Stimulated activated CD4-positive, alpha-beta T cell treated with anti-CD3 and anti-CD28 coated beads, Interleukin-1b, Interleukin-23, amount 100 ng/mL, for 1 hour (primary cell): ENCODE data around the gene SIGLEC10.

Experiments used
- DNase-seq, 2 donors: peaks; one replicate each; pipeline ENCODE4 v3.0.0-alpha.2; 2020; ENCODE audit warnings: low read depth in 2 of 2

Gene SIGLEC10

DNA sequence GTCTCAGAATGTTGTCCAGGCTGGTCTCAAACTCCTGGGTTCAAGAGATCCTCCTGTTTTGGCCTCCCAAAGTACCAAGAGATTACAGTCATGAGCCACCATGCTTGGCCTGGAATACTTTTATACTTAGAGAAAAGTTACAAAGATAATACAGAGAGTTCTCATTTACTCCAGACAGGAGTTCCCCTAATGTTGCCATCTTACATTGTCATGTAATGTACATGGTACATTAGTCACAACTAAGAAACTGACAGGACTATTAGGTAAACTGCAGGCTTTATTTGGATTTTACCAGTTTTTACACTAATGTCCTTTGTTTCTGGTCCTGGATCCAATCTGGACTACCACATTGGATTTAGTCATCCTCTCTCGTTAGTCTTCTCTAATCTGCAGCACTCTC is 24.7 kb downstream of the SIGLEC10 start:
- no peak for DNase-seq

DNA sequence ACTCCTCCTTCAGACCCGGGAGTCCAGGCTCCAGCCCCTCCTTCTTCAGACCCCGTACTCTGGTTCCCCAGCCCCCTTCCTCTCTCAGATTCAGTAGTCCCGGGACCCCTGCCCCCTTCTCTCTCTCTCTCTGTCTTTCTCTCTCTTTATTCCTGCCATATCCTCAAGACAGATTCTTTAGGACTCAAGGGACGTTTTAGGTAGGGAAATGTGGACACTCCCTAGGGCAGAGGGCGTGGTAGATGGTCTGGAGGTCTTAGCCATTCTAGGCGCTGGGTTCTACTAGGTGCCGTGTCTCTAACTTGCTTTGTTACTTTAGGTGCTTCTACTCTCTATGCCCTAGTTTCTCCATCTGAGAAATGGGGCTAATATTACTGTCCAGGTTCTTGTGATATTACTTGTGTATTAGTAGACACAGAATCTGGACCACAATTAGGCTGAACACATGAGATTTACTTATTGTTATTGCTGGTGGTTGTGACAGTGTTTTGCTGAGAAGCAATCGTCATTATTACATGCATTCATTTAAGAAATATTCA is 26.3 kb downstream of the SIGLEC10 start:
- no peak for DNase-seq

DNA sequence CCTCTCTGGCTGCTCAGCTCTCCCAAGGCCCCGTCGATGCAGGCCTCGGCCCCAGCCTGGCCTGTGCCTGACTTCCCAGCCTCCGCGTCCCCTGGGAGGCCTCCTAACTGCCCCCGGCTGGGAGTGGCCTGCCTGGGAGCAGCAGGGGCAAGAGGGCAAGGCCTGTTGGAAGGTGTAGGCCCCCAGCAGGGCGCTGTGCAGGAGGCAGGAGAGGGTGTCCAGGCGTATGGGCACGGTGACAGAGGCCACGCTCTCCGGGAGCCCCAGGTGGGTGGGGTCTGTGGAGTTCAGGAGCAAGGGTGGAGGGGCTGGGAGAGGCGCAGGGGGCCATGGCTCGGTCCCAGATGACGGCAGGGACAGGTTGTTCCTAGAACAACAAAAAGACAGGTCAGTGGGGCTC is 28.3 kb downstream of the SIGLEC10 start:
- DNase-seq: no peak

DNA sequence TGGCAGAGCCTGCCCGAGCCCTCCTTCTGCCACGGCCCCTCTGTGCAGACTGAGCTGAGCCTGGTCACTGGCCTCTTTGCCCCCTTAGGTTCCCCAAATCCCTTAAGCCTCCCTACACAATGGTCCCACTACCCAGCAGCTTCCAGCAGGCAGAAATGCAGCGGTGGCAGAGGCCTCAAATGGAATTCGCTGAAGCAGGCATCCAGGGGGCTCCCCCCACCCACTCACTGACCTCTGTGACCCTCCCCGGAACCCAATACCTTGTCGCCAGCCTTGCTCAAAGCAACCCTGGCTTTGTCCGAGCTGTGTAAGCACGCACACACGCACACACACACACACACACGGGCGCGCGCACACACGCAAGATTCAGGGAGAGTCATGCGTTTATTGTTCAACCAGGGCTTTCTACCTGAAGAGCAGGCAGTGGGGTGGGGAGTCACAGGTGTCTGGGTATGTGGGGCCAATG is 29.5 kb downstream of the SIGLEC10 start, which contains the start of gene LIM2:
Gene LIM2 (minus strand): TSS at position 51 of the 466 bp plus-strand sequence. CDS start 531 bp downstream, outside the sequence.
- no peak for DNase-seq

DNA sequence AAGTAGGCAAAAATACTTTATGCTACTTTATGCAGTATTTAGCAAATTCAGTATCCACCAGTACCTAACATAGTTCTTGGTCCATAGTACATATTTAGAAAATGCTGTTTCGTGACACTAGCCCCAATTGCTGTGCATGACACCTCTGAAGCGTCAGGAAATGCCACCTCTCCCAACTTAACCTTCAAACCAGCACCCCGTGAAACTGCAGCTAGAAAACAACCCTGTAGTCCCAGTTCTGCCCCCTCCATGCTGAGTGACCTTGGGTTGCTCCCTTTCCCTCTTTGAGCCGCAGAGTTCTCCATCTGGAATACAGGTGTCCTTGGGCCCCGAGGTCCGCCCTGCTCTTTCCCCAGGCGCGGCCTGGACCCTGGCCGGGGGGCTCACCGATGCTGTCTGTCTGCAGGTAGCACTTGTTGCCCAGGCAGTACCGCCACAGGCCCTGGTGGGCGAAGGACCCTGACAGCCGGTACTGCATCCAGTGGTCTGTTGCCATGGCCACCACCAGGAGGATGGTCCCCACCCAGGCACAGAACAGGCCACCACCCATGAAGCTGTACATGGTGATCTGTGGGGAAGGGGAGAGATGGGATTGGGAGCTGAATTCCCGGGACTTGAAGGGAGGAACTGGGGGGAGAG is 30.4 kb downstream of the SIGLEC10 start:
- DNase-seq: no peak

DNA sequence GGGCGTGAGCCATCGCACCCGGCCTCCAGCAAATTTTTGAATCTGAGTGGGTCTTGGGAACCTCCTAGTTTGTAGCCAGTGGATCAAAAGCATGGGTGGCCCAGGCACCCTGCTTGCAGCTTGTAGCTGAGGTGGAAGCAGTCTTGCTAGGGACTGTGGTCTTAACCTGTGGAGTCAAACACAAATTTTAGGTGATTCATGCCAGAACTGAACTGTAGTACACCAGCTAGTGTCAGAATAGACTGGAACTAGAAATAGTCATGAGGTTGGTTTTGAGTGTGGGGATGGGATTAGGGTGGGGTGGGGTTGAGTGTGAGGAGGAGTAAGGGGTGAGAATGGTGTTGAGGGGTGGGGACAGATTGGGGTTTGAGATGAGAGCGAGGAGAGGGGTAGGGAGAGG is 35.4 kb downstream of the SIGLEC10 start:
- no peak for DNase-seq

DNA sequence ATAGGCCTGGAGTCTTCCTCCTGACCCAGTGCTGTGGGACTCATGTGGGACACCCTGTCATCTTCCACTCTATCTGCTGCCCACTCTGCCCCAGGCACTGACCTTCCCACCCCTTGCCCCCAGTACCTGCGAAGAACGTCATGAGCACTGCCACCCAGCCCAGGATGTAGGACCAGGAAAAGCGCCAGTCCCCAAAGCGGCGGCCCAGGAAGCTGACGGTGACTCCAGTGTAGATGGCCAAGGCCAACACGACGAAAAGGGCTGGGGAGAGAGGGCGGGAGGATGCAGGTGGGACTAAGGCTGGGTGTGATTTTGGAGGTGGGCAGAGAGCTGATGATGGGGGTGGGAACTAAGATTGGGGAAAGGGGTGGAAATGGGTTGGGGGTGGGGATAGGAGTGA is 37.1 kb downstream of the SIGLEC10 start:
- DNase-seq: no peak

DNA sequence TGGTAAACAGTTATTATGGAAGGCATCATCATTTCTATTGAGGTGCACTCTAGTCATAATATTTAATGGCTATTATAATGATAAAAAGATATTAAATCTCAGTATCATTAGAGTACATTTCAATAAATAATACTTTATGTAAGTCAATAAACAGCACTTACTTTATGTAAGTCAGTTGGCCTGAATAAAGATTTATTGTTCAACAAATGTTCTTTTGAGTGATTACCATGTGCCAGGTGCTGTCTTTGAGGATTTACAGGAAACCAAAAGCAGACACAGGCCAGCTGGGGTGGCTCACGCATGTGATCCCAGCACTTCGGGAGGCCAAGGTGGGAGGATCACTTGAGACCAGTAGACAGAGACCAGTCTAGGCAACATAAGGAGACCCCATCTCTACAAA is 40.0 kb downstream of the SIGLEC10 start:
- DNase-seq: no peak

DNA sequence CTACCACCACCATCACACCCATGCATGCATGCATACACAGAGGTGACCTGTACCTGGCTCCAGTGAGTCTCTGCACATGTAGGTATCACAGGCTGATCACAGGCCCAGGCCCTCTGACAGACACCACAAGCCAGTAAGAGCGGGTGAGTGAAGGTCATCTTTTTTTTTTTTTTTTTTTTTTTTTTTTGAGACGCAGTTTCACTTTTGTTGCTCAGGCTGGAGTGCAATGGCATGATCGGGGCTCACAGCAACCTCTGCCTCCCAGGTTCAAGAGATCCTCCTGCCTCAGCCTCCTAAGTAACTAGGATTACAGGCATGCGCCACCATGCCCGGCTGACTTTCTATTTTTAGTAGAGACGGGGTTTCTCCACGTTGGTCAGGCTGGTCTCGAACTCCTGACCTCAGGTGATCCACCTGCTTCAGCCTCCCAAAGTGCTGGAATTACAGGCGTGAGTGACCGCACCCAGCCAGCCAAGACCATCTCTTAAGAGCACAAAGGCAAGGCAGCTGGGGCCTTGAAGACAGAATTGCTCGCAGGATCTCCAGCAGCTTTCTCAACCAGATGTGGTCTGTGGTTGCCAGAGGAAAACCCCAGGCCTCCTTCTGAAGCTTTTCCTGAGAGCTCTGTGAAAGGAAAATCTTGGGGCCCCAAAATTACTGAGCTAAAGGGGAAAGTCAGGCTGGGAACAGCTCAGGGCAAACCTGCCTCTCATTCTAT is 41.8 kb downstream of the SIGLEC10 start:
- DNase-seq: no peak

DNA sequence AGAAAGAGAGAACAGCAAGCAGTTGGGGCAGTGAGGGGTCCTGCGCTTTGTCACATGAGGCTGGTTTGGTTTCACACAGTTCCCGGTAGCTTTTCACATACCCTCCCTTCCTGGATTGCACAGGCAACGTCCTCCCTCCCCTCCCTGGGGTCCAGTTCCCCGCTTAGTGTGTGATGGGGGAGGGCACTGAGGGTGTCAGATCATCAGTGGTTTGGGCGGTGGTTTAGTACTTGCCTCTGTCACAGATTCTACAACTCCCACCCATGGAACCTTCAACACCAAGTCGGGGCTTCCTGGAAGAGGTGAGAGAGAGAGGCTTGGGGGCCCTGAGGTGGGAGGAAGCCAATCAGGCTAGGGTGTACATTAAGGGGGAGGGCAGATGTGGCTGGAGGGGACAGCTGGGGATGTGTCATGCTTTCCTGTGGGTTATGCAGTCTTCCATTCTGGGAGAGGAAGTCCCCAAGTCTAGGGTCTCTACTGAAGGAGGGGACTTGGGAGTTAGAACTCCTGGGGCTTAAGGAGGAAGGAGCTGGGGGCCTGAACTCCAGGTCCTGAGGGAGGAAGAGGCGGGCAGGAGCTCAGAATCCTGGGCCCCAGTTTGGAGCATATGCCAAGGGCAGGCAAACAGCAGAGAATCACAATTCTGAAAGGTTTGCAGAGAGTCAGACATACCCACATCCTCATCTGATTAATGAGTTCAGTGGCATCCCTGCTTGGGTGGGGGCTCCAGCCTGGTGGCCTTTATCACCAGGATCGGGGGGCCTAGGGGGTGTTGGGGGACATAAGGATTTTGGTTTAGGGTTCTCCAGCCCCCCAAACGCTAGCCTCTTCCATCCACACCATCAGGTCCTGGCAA is 44.6 kb downstream of the SIGLEC10 start, which contains the start of gene NKG7:
Gene NKG7 (minus strand): TSS at position 6 of the 856 bp plus-strand sequence. CDS start 119 bp downstream, outside the sequence.
- peak; percentile 19 to 41 for DNase-seq

DNA sequence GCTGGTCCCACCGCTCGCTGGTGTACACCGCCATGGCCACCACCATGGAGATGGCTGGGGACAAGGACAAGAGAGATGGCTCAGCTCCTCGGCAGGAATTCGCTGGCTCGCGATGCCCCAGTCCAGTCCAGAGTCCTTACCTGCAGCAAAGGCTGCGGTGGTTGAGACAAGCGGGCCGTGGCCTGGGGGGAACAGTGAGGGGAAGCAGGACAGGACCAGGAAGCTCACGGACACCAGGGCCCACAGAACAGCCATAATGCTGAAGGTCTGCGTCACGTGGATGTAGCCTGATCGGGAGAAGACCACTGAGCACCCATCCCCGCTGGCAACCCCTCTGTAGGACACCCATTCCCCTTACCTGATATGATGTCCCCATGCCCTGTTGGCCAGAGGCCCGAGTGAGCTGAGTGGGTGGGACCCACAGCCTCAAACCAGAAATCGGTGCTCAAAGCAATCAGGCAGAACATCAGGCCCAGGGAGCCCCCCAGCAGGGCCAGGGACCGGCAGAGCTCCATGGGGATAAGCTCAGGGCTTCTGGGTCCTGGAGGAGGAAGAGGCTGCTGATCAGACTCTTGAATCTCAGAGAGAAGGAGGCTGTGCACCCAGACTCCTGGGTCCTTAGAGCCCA is 45.3 kb downstream of the SIGLEC10 start:
- DNase-seq: no peak

DNA sequence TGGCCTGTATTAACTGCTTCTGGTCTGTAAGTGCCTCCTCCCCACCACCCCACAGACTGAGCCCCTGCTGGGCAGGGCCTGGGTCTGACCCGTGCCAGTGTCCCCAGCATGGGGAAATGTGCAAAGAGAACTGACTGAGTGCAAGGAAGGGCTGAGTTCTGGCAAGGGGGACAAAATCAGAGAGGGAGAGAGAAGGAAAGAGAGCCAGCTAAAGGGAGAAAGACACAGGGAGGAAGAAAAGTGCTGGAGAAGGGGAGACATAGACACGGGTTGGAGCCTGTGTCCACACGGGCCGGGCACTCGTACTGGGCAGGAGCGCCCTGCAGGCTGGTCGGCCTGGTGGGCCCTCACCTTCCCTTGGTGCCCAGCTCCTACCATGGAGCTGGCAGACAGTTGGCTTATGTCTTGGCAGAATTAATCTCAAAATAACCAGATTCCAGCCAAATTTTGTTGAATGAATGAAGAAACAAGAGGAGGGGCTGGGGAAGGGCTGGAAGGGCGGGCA is 46.2 kb downstream of the SIGLEC10 start:
- no peak for DNase-seq

DNA sequence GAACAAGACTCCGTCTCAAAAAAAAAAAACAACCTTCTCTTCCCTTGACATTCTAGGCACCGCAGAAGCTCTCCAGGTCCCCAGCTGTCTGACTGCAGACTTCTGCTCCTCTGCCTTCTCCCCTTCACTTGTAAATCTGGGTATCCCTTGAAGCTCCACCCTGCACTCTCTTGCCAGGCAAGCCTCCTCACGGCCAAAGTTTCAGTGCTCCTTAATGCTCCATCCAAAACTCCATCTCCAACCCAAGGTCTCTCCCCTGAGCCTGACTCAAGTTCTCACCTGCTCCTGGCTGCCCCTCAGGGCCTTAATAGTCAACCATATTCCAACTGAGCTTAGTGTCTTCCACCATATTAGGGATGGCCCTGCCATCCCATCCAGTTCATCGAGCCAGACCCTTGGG is 47.2 kb downstream of the SIGLEC10 start:
- no peak for DNase-seq

DNA sequence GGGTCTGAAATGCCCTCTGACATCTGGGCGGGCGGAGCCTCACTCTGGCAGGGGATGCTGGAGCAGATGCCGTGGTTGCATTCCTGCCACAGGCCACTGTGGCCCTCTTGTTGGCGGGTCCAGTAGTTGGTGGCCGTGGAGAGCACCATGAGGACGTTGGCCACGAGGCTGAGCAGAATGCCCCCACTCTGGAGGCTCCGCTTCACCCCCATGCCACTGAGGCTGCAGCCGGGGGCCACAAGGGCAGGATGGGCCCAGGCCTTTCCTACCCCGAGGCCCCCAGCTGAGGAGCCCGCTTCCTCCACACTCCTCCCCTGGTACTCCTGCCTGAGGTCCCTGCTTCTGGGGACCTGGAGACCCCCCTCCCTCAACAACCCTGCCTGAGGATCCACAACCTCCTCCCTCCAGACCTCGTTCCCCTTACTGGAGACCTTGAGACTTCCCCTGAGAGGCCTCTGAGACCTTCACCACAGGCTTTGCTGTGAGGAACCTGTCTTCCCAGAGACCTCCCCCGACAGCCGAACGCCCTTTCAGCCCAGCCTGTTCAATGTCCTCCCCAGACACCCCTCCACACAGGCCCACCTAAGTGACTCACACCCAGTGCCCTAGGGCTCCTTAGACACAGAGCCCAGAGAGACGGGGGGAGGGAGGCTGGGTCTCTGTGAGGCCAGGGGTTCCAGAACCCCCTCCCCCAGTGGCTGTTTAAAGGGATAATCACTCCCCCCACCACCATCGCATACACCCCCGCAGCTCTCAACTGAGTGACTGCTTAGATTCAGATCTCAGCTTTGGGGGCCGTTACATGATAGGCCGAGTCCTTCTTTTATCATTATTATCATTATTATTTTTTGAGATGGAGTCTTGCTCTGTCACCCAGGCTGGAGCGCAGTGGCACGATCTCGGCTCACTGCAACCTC is 48.8 kb downstream of the SIGLEC10 start, which contains the start of gene CLDND2:
Gene CLDND2 (minus strand): TSS at position 638 of the 917 bp plus-strand sequence. CDS start 426 bp downstream, at position 212.
- DNase-seq: no peak

DNA sequence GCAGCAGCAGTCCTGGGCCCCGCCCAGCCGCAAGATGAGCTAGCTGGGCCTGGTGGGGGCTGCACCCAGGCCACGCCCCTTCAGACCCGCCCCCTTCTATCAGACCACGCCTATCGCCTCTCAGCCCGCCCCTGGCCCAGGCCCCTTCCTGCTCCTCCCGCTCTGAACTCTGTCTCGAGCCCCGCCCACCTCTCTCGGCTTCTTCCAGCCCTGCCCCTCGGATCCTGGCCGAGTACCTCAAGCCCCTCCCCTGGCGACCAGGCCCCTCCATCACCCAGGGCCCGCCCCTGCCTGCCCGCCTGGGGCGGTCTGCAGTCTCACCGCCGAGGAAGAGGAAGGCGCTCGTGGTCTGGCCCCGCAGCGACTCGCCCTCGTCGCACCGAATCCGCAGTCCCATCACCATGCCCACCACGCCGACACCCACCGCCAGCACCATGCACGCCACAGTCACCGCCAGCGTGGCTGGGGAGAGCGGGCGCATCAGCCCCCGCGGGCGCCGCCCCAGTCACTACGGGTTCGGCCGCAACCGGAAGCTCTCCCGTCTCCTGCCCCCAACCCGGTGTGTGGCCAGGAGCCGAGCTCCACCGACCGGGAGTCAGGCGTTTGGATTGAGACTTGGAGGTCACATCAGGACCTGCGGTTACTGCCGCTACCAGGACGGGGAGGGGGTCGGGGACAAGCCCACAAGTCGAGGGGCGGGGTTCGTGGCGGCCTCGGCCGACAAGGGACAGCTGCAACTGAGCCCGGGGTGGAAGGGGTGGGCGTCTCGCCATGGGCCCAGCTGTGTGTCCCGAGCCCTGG is 49.7 kb downstream of the SIGLEC10 start:
- peak; percentile 88 to 98 for DNase-seq

DNA sequence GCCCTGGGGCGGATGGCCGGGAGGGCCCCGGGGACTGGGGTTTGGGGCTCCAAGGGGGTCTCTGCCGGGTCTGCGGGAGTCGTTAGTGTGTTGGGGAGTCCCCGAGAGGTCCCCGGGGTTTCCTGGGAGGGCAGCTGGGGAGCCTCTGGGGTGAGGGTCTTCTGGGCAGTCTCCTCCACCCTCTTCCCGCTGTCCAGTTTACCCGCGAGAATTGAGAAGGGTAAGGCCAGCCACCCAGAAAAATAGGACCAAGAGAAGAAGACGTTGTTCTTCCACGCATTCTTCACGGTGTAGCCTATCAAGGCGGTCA is 50.2 kb downstream of the SIGLEC10 start:
- peak in 1 of 2 donors; percentile 15 for DNase-seq

DNA sequence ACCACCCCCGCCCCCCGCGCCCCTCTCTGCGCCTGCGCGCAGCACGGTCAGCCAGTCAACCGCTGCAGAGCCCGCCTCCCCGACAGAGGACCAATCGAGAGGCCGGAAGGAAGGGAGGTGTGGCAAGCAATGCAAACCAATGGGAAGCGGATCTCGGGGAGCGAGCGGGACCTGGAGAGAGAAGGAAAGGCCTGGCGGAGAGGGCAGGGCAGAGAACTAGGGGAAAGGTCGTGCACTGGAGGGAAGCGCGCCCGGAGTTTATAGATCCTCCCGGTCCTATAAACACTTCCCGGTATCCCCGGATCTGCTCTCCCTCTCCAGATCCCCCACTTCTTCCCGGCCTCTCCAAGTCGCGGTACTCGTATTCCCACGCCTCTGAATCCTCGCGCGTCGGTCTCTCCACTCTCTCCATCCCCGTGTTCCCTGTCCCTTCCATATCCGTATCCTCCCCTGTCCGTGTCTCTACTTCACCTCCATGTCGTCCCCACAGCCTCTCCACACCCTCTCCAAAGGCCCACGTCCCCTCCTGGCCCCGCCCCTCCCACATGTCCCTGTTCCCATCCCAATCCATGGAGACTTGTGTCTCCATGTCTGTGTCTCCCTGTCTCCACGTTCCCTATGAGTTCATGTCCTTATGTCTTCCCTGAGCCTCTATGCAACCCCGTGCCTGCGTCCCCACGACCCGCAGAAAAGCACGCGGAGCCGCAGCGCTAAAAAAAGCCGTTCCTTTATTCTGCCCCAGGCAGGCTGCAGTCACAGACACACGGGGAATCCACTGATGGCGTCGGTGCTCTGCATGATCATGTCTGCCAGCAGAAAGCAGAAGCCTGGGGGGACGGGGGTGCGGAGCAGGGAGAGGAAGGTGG is 50.8 kb downstream of the SIGLEC10 start:
- peak; percentile 81 to 82 for DNase-seq

DNA sequence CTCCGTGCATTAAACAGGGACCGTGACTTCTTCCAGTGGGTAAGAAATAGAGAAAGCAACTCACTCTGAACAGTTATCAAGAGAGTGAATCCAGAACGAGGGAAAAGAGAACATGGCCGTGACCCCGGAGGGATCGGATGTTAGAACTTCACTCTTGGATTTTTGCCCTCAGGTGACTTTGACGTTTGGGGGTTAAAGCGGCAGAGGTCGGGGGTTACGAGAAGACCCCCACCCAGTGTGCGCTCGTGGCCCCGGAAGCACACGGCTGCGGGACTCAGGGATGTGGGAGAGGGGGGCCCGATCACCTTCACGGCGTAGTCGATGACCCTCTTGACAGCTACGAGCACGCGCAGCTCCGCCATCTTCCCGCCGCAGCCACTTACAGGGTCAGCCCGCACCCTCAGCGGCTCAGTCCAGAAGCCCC is 51.5 kb downstream of the SIGLEC10 start, which contains the start of gene ETFB:
Gene ETFB (minus strand): TSS at position 424 of the 424 bp plus-strand sequence. CDS start 62 bp downstream, at position 362.
- no peak for DNase-seq
